Astrocyte (in vitro differentiated cells and primary cell): ENCODE results near the gene NIT1.

Experiments used
- EZH2 ChIP-seq: IDR thresholded peaks from 2 replicates; pipeline ENCODE4 v1.6.1; 2012; ENCODE audit warnings: mild to moderate bottlenecking, low read length, inconsistent platforms; ENCODE audit not compliant: insufficient read depth
- TF ChIP-seq, protein P1 (sequence below): IDR thresholded peaks from 2 replicates; pipeline ENCODE4 v1.5.1; 2011; ENCODE audit warnings: low read depth, mild to moderate bottlenecking, inconsistent platforms, low read length, moderate library complexity; ENCODE audit not compliant: insufficient read depth

DNA sequence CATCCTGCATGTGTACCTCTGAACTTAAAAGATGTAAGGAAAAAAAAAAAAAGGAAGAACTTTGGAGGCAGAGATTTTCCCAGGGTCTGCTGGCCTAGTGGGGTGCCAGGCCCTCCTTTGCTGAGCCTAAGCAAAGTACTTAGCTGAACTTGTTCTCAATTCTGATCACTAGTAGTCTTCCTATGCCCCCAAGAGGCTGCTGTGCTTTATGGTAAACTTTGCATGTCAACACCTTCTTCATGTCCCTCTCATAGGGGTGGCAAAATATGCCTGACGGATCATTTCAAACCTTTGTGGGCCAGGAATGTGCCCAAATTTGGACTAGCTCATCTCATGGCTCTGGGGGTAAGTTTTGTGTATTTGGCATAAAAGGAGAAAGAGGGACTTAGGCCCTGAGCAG is 40.0 kb downstream of the NIT1 start:
- TF ChIP-seq, protein P1, sequence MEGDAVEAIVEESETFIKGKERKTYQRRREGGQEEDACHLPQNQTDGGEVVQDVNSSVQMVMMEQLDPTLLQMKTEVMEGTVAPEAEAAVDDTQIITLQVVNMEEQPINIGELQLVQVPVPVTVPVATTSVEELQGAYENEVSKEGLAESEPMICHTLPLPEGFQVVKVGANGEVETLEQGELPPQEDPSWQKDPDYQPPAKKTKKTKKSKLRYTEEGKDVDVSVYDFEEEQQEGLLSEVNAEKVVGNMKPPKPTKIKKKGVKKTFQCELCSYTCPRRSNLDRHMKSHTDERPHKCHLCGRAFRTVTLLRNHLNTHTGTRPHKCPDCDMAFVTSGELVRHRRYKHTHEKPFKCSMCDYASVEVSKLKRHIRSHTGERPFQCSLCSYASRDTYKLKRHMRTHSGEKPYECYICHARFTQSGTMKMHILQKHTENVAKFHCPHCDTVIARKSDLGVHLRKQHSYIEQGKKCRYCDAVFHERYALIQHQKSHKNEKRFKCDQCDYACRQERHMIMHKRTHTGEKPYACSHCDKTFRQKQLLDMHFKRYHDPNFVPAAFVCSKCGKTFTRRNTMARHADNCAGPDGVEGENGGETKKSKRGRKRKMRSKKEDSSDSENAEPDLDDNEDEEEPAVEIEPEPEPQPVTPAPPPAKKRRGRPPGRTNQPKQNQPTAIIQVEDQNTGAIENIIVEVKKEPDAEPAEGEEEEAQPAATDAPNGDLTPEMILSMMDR: no peak
- TF ChIP-seq EZH2: no peak
